ENCODE data around the gene PRDM4. TPM values are rescaled to one million over a fixed set of nuclear protein-coding genes. Genes with fewer than 3 reads are reported as not detected.

The PRDM4 gene
- total RNA-seq, 4 donors from 2014 or later = 5.6 to 31.9 (median 18.3) TPM

DNA sequence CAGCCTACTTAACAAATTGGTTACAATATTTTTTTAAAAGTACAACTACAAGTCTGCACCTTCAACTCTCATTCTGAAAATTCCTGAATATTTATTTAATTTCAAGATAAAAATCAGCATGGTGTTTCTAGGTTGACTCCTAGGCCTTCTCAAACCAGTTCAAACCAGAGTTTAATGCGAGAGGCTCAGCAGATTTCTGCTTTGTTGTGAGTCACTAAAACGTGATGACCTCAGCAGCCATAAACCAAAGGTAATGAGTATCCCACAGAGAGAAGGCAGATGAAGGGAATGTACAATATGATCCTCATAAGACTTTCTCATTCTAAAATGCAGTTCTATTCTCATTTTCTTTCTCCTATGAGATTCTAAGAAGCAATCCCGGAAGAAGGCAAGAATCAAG lies 1.5 kb downstream of the PRDM4 start:
- Histone ChIP-seq H3K4me1 (peaks cover 10 to 13% of the 10 kb centered on the region in 2 donors), H3K9me3 (no peaks in the 10 kb centered on the region), H3K4me3 (peak overlapping the region in 1 of 2 donors; percentile 91), H3K27me3 (no peaks in the 10 kb centered on the region), H3K27ac (peak overlapping the region in 1 of 2 donors; percentile 72), H3K36me3 (no peaks in the 10 kb centered on the region)
- no peak for TF ChIP-seq POLR2A (IDR thresholded peaks at IDR 0.05)
- TF ChIP-seq, protein P1, sequence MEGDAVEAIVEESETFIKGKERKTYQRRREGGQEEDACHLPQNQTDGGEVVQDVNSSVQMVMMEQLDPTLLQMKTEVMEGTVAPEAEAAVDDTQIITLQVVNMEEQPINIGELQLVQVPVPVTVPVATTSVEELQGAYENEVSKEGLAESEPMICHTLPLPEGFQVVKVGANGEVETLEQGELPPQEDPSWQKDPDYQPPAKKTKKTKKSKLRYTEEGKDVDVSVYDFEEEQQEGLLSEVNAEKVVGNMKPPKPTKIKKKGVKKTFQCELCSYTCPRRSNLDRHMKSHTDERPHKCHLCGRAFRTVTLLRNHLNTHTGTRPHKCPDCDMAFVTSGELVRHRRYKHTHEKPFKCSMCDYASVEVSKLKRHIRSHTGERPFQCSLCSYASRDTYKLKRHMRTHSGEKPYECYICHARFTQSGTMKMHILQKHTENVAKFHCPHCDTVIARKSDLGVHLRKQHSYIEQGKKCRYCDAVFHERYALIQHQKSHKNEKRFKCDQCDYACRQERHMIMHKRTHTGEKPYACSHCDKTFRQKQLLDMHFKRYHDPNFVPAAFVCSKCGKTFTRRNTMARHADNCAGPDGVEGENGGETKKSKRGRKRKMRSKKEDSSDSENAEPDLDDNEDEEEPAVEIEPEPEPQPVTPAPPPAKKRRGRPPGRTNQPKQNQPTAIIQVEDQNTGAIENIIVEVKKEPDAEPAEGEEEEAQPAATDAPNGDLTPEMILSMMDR (IDR thresholded peaks at IDR 0.05) = no peak
- DNase-seq = peak in 1 of 2 donors; percentile 17
- intact Hi-C loops (cut with DNase I; ENCODE audit: low total_unique reads) = no loop called here

- Histone ChIP-seq H3K36me3 (no peaks in the 10 kb centered on the region), H3K27me3 (no peaks in the 10 kb centered on the region), H3K27ac (no peak overlapping the region), H3K9me3 (no peaks in the 10 kb centered on the region), H3K4me3 (no peak overlapping the region), H3K4me1 (peaks cover 0 to 4% of the 10 kb centered on the region in 2 donors)
- intact Hi-C loops (cut with DNase I; ENCODE audit: low total_unique reads) = no loop called here
- TF ChIP-seq POLR2A (IDR thresholded peaks at IDR 0.05) = no peak
- TF ChIP-seq, protein P1 (IDR thresholded peaks at IDR 0.05) = no peak
- no peak for DNase-seq
These were observed 11.9 kb downstream of the PRDM4 start for GRCh38 chr12:107749083-107749482.

DNA sequence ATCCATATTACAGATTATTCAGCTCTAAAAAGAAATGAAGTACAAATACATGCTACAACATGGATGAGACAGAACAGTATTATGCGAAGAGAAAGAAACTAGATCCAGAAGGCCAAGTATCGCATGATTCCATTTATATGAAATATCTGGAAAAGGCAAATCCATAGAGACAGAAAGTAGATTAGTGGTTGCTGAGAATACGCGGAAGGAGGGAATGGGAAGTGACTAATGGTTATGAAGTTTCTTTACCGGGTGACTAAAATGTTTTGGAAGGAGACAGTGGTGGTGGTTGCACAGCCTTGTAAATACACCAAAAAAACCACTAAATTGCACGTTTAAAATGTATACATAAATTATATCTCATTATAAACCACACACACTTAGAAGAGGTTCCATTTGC lies 12.5 kb downstream of the PRDM4 start:
- TF ChIP-seq, protein P1 (IDR thresholded peaks at IDR 0.05) = no peak
- H3K27me3 ChIP-seq = no peaks in the 10 kb centered on the region
- DNase-seq = no peak
- no peaks in the 10 kb centered on the region for H3K36me3 ChIP-seq
- H3K4me3 ChIP-seq = no peak overlapping the region
- H3K4me1 ChIP-seq = peaks cover 0 to 4% of the 10 kb centered on the region in 2 donors
- no peak overlapping the region for H3K27ac ChIP-seq
- intact Hi-C loops (cut with DNase I; ENCODE audit: low total_unique reads) = no loop called here
- H3K9me3 ChIP-seq = no peaks in the 10 kb centered on the region

DNA sequence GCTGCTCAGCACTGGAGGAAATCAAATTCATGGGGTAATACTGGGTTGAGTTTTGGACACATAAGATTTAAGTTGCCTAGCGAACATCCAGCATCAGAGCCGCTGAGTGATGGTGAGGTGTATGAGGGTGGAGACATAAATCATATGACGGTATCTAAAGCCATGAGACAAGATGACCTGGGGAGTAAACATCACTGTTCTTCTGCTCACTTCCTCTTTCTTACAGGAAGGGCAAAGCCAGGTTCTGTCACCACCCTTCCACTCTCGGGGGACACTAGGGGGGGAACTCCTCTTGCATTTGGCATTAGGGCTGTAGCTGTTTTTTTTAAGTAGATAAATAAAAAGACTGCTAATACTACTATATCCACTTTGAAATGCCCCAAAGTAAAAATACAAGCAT lies 24.0 kb downstream of the PRDM4 start:
- no peak for DNase-seq
- intact Hi-C loops (cut with DNase I; ENCODE audit: low total_unique reads) = no loop called here
- TF ChIP-seq POLR2A (IDR thresholded peaks at IDR 0.05) = no peak
- TF ChIP-seq, protein P1 (IDR thresholded peaks at IDR 0.05) = no peak

GRCh38 chr12:107735763-107736162 lies 25.2 kb downstream of the PRDM4 start:
- no peak overlapping the region for H3K4me3 ChIP-seq
- no peaks in the 10 kb centered on the region for H3K9me3 ChIP-seq
- H3K36me3 ChIP-seq = no peaks in the 10 kb centered on the region
- no peak overlapping the region for H3K27ac ChIP-seq
- no peaks in the 10 kb centered on the region for H3K4me1 ChIP-seq
- DNase-seq = no peak
- TF ChIP-seq POLR2A (IDR thresholded peaks at IDR 0.05) = no peak
- TF ChIP-seq, protein P1 (IDR thresholded peaks at IDR 0.05) = no peak
- intact Hi-C loops (cut with DNase I; ENCODE audit: low total_unique reads) = no loop called here
- H3K27me3 ChIP-seq = no peaks in the 10 kb centered on the region

More for the DNA sequence above, 24.0 kb downstream of the PRDM4 start:
- H3K4me1 ChIP-seq = no peaks in the 10 kb centered on the region
- no peak overlapping the region for H3K27ac ChIP-seq
- H3K36me3 ChIP-seq = no peaks in the 10 kb centered on the region
- H3K4me3 ChIP-seq = no peak overlapping the region
- H3K27me3 ChIP-seq = no peaks in the 10 kb centered on the region
- H3K9me3 ChIP-seq = no peaks in the 10 kb centered on the region
